ACHN (cell line): ENCODE results near the gene POC1B.

Experiments
- DNase-seq: peaks from one replicate; pipeline ENCODE4 v3.0.0-alpha.2; 2015
- in situ Hi-C: cut with HindIII; loops from 2 replicates; pipeline ENCODE4 v1.10.0; 2017; ENCODE audit warnings: low sequenced_read_pairs, low pct_ligation_motif_present, low pct_unique_long_range_greater_than_20kb

The POC1B gene

DNA sequence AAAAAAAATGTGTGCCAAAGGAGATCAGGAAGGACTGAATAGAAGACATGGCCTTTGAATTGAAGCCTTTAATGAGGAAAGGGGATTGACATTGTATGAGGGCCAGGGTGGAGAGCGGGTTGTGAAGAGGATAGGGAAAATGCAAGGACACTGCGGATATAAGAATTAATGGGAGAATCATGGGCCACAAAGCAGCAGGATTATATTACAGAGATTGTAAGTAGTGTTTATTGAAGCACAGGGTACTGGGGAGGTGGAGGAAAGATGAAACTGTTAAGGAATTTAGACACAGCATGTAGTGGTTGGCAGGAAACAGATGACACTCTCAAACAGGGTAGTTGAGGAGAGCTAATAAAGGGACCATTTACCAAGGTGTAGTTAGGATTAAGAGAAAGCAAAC is 16.4 kb upstream of the POC1B start:
- DNase-seq = no peak

DNA sequence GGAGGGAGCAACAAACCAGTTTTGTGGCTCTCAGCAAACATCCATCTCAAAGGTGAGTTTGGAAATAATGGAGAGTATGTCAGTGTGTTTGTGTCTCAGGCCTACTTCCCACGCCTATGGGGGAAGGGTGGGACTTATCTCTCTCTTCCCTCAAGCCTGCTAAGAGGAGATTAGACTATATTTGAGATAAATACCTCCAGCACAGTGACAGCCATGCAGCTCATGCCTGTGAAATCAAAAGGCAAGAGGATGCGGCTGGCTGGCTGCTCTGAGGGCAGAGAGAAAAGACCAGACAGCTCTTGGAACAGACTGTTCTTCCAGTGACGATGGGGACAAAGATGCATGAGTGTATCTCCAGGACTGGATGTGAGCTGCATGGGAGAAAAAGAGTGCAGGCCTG is 14.7 kb upstream of the POC1B start:
- in situ Hi-C loops = no loop called here
- no peak for DNase-seq

More for the DNA sequence above, 16.4 kb upstream of the POC1B start:
- in situ Hi-C loops = no loop called here

DNA sequence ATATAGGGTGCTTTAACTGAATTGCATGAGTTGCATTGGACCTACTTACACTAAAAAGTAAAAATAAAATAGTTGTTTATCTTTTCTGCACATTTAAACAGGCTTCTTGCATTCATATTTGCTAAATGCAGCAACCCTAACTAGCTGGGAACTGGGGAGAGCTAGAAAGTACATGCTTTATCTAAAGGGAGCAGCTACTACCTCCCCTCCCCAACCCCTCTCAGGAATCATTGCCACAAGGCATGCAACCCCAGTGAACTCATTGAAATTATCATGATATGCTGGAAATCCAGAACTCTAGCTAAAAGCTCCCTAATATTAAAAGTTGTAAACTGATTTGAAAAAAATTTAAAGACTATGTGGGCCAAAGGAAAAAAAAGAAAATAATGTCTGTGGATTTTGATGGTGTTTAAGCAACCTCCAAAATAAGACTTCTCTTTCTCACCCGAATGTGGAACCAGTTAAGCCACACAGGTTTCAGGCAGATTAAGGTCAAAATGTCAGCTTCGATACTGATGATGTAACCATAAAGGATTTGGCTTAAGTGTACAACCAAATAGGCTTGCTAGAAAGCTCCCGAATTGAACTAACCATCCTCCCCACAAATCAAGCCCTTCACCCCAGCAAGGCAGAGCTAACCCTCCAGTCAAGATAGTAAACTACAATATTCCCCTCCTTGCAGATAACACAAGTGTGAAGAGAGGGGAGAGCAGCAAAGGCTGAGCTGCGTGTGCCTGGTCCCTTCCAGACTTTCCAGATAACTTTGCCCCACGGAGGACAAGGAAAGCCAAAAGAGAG is 13.8 kb upstream of the POC1B start:
- in situ Hi-C loops = no loop called here
- no peak for DNase-seq

DNA sequence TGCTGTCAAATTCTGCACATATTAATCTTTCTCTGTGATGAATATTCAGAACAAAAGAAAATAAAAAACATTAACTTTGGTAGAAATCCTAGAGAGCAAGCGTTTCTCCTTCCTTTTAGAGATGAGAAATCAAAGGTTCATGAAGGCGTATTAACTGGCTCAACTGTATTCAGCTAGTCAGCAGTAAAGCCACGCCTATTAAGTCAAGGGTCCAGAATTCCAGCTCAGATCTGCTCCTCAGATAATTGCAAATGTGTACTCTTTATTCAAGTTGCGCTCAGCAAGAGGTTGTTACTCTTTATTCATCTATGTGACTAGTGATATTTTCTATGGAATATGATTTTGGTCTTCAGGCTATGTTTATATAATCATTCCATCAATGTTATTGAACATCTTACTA is 13.1 kb upstream of the POC1B start:
- DNase-seq = no peak
- in situ Hi-C loops = no loop called here

DNA sequence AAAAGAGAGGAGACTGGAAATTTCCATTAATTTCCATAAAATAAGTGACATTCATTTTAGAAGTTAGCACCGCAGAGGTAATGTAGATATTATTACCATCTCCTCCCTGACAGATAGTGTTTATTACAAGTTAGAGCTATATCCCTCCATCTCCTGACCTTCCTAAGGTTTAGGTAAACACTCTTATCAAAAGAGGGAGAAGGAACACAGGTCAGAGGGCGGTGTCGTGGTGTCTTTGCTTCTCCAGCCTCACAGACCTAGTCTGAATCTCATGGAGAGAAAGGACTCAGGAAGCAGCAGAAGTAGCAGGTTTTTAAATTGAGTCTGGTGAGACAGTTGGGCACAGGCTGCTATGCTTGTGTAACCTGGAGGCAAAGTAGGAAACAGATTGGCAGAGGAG is 11.5 kb upstream of the POC1B start:
- DNase-seq = no peak
- in situ Hi-C loops = no loop called here

DNA sequence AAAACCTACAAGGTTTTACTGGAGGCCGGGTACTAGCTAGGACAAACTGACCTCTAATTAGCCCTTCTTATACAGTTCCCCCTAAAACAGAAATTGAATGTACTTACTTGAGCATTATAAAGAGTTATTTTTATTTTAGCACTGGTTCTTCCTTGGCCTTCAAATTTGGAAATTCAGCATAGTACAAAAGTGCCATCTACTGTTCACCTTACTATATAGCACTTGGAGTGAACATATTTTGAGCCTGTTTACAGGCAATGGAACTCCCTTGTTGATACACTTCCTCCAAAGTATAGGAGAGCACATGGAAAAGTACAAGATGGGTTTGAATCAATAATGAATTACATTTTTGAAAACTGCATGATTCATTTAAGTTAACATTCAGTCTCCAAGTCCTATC is 3.9 kb upstream of the POC1B start:
- peak; percentile 67 for DNase-seq
- in situ Hi-C loops = no loop called here

DNA sequence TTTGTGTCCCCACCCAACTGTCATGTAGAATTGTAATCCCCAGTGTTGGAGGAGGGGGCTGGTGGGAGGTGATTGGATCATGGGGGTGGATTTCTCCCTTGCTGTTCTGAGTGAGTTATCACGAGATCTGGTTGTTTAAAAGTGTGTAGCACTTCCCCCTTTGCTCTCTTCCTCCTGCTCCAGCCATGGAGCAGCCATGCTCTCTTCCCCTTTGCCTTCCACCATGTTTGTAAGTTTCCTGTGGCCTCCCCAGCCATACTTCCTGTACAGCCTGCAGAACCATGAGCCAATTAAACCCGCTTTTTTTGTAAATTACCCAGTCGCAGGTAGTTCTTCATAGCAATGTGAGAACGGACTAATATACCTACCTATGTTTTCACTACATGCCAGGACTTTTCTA is 2.6 kb upstream of the POC1B start:
- in situ Hi-C loops = no loop called here
- no peak for DNase-seq

DNA sequence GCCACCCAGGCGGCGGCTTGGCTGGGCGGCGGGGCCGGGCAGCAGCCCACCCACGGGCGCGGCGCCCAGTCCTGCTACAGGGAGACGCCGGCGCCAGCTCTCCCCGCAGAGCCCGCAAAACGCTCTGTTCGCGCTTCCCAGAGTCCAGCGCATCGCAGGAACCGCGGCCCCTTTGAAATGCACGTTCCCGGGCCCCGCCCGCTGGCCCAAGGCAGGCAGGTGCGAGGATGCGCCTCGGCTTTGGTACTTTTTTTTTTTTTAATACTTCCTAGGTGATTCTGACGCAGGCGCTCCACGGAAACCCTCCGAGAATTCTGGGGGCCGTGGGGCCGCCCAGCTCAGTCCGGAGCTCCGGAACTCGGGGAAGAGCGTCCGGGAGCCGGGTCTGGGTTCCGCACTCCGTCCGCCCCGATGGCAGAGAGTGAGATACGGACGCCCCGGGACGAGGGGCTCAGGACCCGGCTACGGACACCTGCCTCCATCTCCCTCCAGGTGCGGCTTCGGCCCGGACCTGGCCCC is 483 bp downstream of the POC1B start:
- in situ Hi-C loops = no loop called here
- peak; percentile 47 for DNase-seq

DNA sequence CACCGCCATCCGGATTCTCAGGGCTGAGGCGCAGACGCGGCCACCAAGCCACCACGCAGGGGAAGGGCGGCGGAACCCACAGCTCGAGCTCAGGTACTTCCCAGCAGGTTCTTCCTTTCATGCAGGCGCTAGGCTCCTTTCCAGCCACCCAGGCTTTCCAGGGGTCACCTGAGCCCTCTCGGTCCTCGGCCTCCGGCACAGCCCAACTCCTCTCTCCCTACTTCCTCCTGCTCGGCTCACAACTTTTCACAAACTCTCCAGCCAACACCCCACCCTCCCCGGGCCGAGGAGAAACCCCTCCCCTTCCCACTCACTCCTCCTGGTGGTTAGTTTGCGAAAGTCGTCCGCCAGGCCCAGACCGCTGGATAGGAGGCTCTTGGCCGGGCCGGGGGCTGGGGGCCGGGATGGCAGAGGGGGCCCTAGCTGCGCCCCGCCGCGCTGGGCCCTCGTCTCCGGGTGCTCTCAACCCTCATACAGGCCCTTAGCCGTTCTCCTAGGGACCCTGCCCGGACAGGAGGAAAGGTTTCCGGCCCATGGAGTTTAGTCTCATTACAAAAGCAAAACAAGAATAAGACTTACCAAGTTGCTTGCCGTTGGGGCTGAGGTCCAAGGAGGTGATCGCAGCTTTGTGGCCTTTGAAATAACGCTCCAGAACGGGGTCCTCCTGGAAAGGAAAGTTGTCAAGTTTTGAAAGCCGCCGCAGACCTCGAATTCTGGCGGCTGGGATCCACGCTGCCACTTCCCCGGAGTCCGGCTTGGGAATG is 1.1 kb downstream of the POC1B start, which contains the start of gene GALNT4:
Gene GALNT4 (minus strand): TSS at position 256 of the 764 bp plus-strand sequence. CDS start 247 bp downstream, at position 9.
- in situ Hi-C loops = no loop called here
- DNase-seq = peak; percentile 95

DNA sequence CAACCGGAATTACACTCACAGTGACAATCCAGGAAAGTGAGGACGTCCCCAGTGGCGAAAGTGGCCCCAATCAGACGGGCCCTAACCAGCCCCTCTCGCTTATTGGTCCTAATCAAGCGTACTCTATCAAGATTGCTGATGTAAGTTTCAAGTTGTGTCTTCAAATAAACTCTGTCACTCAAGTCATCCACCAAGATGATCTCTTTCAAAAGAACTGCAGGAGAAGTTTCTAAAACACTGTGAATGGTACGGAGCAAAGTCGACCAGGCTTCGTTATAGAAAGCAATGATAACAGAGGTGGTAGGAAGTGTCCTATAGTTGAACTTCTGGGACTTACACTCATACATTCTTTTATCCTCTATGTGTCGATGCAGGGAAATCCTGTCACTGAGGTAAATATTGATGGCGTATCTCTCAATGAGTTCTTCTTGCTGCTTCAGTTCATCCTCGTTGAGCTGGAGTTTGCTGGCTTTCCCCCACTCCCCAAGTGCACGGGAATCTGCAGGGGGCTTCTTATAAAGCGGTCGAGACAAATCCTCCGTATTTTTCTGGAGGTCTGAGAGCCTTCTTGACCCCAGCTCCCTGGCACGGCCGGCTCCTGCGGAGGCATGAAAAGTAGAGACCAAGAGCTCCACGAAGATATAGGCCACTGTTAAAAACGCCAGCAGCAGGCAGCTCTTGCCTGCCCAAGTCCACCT is 1.9 kb downstream of the POC1B start:
- DNase-seq = no peak
- in situ Hi-C loops = no loop called here

DNA sequence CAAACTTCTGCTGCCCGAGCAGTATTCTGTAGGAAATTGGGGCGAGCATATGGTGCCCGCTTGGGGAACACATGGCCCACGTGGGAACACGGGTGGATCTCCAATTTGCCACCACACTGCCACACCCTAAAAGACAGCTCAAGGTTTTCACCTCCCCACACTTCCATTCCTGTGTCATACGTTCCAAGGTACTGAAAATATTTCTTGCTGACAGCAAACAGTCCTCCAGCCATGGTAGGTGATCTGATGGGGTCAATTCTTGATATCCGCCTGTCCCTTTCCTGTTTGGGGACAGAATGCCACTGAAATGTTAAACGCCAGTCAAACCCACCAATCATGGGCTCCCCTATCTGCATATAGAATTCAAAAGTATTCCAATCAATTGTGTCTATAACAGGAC is 2.5 kb downstream of the POC1B start:
- in situ Hi-C loops = no loop called here

DNA sequence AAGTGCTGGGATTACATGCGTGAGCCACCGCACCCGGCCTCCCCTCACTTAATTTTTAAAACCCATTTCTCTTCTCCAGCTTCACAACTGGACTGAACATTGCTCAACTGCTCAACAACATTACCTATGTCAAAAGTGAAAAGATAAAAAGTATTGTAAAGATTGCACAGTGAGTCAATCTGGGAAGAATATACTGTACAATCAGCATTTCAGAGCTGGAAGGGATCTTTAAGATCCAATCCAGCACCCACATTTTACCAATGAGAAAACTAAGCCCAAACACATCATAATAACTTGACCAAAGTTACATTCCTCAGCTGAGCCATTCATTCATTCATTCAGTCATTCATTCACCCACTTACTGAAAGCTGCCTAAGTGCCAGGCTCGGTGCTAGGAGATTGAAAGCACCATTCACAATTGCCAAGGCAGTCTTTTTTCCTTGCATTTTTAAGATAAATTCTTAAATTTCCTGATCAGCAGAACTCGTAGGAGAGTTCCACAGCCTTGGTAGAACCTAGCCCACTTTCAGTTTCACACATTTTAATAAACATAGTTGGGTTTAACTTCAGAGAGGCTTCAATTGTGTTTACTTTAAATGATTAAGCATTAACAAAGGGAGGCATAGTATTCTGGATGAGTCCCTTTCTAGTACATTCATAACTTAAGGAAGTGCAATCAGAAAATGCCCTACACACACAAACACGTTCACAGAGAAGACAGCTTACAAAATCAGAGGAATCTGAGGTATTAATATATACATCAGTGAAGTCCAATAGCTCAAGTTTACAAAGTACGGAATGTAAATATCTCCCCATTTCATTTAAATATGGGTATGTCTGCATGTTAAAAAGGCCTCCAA is 4.3 kb downstream of the POC1B start:
- DNase-seq = no peak
- in situ Hi-C loops = no loop called here

More for the DNA sequence above, 2.5 kb downstream of the POC1B start:
- DNase-seq = no peak

DNA sequence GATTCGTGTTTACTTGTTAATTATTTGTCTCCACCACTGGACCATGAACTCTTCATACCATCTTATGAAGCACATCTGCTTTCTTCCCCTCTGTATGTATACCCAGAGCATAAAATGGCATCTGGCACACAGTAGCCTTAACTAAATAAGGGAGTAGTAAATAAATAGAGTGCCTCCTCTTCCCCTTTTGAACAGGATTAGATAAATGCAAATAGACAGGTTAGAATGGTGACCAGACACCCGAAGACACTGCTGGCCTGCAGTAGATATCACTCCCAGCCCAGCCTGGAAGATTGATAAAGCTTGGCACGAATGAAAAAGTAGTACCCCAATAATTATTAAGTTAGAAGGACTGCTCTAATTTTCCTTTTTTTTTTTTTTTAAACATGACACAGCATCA is 8.1 kb downstream of the POC1B start:
- DNase-seq = no peak
- in situ Hi-C loops = no loop called here

DNA sequence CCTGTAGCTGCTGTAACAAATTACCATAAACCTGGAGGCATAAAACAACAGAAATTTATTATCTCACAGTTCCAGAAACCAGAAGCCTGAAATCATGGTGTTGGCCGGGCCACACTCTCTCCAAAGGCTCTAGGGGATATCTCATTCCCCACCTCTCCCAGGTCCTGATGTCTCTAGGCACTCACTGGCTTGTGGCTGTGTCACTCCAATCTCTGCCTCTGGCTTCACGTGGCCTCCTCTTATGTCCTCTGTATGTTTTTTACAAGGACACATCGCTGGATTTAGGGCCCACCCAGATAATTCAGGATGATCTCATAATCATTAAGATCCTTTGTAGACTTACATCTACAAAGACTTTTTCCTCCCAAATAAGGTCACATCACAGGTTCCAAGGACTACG is 9.2 kb downstream of the POC1B start:
- in situ Hi-C loops = no loop called here
- no peak for DNase-seq

DNA sequence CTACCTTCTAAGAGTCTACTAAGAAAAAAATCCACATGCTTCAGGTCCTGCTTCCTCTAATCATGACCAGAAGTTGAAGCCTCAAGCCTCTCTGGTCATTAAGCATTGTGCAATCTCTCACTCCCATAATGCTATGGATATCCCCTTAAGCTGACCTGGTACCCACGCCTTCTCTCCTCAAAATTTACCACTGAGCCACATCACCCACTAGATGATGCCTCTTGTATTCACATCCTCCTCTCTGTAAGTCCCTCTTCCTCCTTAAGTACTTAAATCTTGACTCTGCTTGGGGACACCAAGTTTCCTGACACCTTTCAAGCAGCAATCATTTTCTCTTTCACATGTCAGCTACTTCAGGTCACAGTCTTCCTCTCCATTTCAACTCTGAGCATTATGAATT is 11.1 kb downstream of the POC1B start:
- in situ Hi-C loops = no loop called here
- no peak for DNase-seq

DNA sequence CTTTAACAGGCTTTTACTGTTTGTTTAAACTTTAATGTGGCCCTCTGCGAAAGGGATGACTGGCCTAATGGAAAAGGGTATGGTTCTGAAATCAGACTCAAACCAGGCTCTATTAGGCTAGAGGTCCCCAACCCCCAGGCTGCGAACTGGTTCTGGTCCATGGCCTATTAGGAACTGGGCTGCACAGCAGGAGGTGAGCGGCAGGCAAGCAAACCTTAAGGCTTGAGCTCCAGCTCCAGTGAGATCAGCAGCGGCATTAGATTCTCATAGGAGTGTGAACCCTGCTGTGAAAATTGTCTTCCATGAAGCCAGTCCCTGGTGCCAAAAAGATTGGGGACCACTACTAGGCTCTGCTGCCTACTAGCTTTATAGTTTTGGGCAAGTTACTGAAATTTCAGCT is 12.3 kb downstream of the POC1B start:
- in situ Hi-C loops = no loop called here

DNA sequence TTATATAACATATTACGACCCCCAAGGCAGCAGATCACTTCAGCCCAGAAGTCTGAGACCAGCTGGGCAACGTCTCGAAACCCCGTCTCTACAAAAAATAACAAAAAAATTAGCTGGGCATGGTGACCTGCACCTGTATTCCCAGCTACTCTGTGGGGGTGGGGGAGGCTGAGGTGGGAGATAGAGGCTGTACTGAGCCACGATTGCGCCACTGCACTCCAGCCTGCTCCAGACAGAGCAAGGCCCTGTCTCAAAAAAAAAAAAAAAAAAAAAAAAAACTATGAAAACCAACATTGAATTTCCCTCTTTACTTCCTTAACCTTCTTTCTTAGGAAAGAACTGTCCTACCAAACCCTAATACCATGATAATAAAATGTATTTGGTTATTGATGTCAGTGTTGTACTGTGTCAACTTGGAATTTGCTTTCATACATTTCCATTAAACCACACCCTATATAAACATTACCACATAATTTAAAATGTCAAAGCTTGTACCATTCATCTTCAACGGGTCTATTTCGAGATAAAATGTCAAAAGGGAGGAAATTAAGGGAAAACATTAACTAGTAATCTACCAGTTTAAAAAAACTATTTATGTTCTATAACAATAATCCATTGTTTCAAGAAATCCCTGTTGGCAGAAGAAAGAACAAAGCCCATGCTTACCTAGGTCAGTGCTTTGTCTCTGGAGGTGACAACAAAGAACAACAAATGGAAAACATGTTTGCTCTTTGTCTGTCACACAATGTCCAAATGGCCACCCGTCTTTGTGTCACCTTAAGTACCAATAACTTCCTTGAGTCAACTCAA is 18.6 kb downstream of the POC1B start:
- in situ Hi-C loops = no loop called here
- DNase-seq = no peak

More for the DNA sequence above, 12.3 kb downstream of the POC1B start:
- DNase-seq = no peak
